T-helper 1 cell treated with Interleukin-12 subunit alpha and Interleukin-12 subunit beta and Interleukin-4 antibody, amounts not matched to agents 30 ng/mL and 1 ng/mL, for 36 hours (primary cell): ENCODE data around the gene JAG1. TPM values are rescaled to one million over a fixed set of nuclear protein-coding genes. Genes with fewer than 3 reads are reported as not detected.

Source experiments
- intact Hi-C: fragments of 100-400 bp; cut with micrococcal nuclease; formaldehyde crosslinking; loops from one replicate; pipeline ENCODE4 v1.15.1; 2024
- total RNA-seq: library from RNA; stranded (reverse); gene quantifications from 2 replicates; pipeline ENCODE4 v1.2.3, GENCODE V29; 2022

The JAG1 gene
- total RNA-seq, 1 donor from 2014 or later: 0.88 TPM

DNA sequence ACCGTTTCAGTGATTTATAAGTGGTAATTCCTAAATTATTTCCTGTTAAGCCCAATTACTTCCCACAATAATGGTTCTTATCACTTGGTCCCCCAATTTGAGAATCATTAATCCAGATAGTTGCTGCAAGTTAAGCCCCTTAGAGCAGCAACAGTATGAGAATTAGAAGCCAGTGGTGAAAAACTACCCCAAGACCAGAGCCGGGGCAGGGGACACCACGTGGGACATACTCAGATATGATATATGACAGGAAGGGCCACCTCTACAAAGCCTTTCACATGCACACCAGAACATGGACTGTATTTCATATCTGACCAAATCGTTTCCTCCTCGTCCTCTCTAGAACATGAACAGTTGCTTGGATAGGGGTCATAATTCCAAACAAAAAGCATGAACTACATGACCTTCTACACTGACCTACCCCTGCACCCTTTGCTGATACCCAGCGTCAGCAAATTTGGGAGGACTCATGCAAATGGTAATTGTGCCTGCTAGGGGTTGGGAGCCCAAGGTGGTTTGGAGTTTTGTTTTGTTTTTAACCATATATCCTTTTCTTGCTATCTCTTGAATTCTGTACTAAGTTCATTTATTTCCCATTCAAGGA, 3.9 kb downstream of the JAG1 start:
- intact Hi-C loops: loop anchor here (5.0 kb wide), 2 partner anchors 693 to 1222 kb away; no protein-coding TSS in a partner anchor

DNA sequence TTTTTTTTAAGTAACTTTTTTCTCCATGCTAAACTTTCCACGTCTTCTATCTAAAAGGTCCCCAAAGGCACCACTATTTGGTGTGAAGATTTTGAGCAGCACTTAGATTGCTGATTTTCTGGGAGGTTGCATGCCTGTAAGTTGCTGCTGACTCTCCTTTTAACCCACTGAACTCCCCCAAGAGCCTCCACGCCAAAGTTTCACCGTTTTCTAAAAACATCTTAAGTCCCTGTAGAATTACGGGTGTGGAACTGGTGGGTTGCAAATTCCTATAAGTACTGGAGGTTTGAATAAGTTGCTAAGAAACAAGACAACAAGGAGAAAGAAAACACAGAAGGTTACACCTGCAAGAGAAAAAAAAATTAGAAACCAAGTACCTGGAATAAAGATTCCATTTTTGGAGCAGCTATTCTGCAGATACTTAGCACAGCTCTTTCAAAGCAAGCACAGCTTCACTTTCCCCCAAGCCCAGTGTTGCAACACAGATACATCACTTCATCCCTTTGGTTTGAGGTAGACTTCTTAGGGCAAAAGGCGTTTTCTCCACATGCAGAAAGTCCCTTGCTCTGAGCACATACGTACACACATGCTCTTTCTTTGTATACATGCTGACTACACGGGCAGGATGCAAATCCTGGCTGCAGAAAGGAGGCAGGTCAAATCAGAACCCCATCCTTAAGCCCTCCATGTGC, 5.0 kb downstream of the JAG1 start:
- intact Hi-C loops: no loop called here

DNA sequence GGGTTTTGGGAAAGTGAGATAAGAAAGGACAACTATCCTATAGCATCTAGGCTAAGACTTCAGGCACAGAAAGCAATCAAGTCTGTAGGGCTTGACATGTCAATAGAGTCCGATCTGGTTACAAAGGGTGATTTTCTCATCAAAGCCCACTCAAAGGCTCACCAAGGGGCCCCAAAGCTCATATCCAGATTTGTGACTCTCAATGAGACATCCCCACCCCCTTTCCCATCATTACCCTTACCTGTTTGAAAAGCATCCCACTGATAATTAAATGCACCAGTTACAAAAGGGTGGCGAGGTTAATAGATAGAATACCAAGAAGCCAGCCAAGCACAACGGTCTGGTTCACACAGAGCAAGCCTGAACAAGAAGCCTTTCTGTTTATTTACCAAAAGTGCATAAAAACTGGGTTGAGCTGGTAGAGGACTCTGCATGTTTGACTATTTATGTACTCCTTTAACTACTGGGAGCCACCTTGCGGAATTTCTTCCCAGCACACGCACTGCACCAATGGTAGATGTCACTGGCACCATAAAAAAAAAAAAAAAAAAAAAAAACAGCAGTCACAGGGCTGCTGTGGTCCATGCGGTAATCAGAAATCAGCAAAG, 6.1 kb downstream of the JAG1 start:
- intact Hi-C loops: no loop called here

DNA sequence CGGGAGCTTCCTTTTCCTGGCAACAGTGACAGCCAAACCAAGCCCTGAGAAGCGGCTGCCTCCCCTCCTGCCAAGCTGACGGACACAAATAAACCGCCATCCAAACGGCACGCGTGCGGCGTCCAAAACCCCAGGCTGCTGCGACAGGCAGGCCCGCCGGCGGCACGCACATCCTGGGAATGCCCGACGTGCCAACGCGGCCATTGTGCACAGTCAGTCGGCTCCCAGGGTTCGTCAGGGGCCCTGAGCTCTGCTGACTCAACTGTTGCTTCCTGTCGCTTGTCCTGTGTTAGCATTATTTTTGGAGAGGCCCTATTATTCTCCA, 6.8 kb downstream of the JAG1 start:
- intact Hi-C loops: no loop called here

- intact Hi-C loops: no loop called here
Observed at GRCh38 chr20:10666221-10667076, 7.3 kb downstream of the JAG1 start.

DNA sequence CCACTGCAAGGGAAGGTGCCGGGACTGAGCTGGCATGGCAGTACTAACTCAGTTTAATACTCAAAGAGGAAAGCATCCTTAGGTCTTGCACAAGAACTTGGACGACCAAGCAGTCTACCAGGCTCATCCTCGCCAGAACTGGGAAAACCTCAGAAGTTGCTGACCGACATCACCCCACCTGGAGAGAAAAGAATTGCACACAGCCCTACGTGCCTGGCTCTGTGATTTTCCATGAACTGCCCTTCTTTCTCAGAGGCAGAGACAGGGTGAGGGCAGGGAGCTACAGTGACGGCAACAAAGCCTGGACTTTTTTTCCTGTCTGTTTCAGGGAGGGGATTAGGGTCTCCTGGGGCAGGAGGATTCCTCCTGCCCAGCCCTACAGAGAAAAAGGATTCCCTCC, 8.0 kb downstream of the JAG1 start:
- intact Hi-C loops: no loop called here

DNA sequence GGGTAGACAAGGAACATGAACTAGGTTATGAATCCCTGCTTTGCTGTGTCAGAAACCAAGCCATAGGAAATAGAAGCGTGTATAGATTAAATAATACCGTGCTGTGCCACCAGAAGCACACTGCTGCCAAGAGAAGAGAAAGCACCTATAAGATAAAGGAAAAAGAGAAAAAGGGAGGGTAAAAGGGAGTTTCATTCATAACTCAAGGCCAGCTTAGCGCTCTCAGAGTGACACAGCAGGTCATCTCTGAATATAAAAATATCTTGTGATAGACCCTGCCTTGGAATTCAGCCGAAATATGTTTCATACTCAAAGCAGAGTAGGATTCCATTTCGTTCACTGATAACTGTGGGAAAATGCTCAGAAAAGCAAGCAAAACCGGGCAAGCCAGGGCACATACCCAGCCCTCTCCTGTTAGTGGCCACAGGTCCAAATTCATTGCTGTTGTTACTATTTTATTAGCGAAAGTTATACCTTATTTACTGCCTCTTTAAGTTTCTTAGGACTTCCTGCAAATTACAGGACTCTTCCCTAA, 8.7 kb downstream of the JAG1 start:
- intact Hi-C loops: no loop called here

- intact Hi-C loops: no loop called here
Observed at GRCh38 chr20:10663756-10664155, 10.0 kb downstream of the JAG1 start.

DNA sequence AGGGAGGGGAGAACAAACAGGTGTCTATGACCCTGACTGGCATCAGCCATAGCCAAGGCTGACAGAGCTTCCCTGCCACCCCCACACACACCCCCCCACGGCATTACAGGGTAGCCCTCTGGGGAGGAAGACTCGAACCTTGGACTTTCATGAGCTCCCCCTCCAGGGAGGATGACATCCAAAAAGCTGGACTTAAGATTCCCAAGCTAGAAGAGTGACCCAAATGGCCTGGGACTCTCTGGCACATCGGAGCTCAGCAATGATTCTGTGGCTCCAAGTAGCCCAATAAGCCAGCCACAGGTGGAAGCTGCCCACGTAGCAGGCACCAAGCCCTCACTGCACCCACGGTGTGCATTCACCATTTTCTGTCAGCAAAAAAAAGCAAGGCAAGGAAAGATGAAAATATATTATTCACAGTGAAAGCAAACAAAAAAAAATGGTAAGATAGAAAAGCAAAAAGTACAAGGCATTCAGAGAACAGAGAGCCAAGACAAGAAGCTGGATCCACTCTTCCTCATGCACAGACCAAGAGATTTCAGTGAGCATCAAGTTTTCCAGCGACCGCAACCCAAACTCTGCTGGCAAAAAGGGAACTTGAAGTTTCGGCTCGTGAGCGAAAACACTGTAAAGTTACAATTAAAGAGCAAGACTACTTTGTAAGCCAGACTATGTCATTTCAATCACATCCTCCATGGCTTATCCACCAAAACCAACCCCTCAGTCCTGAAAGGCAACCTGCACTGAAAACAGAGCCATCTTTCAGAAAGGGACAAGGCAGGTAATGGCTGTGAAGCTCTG, 10.9 kb downstream of the JAG1 start:
- intact Hi-C loops: no loop called here

GRCh38 chr20:10662151-10662550, 11.6 kb downstream of the JAG1 start:
- intact Hi-C loops: no loop called here

DNA sequence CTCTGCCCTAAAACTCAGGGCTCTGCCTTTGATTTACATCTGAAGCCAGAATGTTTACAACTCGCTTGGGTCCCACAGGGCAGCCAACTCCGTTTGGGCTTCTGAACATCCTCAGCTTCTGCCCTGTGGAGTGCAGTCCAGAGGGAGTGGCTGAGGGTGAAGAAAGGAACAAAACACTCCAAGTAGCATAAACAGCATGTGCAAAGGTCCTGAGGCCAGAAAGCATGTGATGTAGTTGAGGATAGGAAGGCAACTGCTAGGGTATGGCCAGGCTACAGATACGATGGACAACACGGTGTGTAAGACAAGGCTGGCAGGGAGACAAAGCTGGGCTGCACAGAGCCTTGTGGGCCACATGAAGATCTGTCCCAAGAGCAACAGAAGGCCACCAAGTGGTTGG, 12.5 kb downstream of the JAG1 start:
- intact Hi-C loops: no loop called here

GRCh38 chr20:10660661-10661060, 13.1 kb downstream of the JAG1 start:
- intact Hi-C loops: no loop called here

DNA sequence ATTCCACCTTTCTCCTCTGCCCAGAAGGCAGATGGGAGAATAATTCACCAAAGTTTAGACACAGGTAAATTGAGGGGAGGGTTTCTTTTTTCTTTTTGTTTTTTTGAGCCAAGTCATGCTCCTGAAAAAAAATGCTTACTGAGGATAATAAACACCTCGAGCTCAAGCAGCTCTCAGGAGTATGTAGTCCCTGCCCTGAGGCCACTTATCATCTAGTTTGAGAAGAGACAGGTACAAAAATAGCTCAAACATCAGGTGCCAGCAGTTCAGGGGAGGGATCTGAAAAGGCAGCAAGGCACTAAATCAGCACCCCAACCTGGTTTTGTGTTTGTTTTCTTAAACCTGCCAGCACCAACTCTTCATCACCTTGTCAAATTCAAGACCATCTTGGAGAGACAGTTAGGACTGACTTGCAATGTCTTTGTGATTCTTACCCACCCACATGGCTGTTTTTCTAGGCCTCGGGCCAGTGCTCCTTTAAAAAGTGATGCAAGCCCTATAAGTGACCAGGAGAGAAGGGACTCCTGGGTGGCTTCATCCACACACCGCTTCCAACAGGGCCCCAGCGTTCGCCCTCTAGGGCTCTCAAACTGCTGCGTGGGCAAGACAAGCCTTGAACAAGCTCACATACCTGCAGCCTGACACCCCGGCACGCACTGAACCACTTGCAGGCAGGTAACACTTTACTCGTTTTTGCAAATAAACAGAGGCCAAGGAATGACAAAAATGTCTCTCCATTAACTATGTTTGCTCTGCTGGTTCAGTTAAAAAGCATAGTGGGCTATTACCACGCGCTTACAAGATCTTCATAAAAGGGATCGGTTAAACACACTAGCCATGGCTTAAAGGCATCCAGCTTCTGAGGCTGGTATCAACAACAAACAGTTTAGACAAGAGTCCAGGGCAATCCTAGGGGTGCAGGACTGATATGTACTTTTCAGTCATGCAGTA, 13.9 kb downstream of the JAG1 start:
- intact Hi-C loops: no loop called here

DNA sequence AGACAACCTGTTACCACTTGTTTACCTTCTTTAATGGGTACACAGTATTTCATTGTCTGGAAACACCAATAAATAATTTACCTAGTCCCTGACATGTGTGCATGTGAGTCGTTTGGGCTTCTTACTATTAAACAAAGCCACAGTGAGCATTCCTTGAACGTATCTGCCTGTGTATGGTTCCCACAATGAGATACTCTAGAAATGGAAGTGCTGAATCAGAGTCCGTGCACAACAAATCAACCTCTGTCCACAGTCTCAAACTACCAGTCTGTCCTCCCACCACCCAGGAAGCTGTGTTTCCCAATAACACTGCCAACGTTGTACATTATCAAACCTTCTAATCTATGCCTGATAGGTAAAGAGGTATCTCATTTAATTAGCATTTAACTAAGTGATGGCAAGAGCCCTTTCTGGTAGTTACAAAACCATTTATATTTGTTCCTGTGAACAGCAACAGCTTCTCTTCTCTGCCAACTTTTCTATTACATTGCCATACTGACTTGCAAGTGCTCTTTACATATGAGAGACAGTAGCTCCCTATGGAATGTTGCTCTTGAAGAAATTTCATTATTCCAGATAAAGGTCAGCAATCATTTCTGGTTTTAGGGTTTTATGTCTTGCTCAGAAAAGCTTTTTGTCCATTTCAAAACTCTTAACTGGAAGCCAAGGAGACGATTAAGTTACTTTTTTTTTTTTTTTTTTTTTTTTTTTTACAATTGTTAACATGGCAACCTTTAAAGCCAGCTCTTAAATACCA, 14.7 kb downstream of the JAG1 start:
- intact Hi-C loops: no loop called here

DNA sequence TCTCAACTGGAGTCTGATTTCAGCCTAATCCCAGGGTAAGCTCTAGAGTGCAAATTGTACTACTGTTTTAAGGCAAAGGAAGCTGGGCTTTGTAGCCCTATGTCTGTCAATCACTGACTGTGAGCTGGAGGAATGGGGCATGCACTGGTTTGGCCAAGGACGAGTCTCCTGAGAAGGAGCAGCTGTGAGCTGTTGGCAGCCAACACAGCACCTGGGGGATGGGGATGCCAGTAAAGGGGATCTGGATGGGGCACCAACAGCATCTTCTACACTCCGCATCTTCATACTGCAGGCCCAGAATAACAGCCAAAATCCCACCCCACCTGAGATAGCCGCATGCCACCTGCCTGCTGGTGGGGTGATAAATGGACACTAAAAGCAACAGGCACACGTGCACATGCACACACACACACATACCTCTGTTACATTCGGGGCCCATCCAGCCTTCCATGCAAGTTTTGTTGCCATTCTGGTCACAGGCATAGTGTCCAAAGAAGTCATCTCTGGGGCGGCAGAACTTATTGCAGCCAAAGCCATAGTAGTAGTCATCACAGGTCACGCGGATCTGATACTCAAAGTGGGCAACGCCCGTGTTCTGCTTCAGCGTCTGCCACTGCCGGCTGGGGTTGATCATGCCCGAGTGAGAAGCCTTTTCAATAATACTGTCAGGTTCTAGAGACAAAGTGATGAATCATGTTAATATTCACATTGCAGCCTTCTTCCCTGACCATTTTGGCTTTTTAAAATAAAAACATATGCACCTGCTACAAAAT, 15.6 kb downstream of the JAG1 start:
- intact Hi-C loops: no loop called here

- intact Hi-C loops: no loop called here
Observed at GRCh38 chr20:10657453-10657852, 16.3 kb downstream of the JAG1 start.

- intact Hi-C loops: no loop called here
Observed at GRCh38 chr20:10655720-10656669, 17.8 kb downstream of the JAG1 start.
